GM19035 (cell line): Measurements from ENCODE around the gene SHMT2.

Experiments
- ATAC-seq: cut with Tn5 transposase; IDR thresholded peaks from one replicate; pipeline ENCODE4 v1.9.1; 2021; ENCODE audit not compliant: unreplicated experiment

Gene SHMT2

GRCh38 chr12:57238854-57239554 lies 9.5 kb downstream of the SHMT2 start:
- ATAC-seq = peak; percentile 53

GRCh38 chr12:57239587-57240065 lies 10.1 kb downstream of the SHMT2 start:
- ATAC-seq = no peak

- ATAC-seq = no peak
These were observed 10.8 kb downstream of the SHMT2 start for GRCh38 chr12:57240066-57240921.

DNA sequence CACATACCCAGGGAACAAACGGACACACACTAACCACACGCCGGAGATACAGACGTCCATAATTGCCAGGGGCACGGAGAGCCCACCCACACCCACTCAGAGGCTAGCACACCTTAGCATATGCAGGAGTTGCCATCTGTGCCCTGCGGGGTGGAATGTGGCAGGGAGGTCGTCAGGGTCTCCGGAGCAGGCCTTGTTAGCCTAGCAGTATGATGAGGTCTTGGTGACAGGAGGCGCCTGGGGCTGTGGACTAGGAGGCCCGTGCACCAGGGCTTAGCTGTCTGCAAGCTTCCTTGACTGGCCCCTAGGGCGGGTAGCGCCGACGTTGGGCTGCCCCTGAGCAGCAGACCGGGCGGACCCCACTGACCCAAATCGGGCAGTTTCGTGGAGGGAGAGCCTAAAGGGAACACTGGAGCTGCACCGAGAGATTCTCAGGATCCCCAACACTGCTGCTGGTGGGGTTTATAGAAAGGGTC lies 11.5 kb downstream of the SHMT2 start:
- ATAC-seq = no peak

GRCh38 chr12:57241402-57242310 lies 12.1 kb downstream of the SHMT2 start:
- ATAC-seq = no peak

DNA sequence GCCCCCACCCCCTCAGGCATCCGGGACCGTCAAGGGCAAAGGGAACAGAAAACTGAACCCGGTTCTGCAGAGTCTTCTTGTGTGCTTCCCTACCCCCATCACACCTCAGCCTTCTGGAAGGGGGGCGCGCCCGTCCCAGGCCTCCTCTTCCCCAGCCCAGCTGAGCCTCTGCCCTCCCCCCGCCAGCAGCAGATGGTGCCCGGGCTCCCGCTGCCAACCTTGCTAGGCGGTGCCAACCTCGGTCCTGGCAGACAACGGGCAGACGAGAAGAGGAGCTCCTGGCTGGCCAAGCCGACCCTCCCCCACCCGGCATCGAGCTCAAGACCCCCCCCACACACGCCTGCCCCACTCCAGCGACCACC lies 12.8 kb downstream of the SHMT2 start:
- ATAC-seq = no peak

- ATAC-seq = peak; percentile 42
These were observed 13.4 kb downstream of the SHMT2 start for GRCh38 chr12:57242691-57243454.

DNA sequence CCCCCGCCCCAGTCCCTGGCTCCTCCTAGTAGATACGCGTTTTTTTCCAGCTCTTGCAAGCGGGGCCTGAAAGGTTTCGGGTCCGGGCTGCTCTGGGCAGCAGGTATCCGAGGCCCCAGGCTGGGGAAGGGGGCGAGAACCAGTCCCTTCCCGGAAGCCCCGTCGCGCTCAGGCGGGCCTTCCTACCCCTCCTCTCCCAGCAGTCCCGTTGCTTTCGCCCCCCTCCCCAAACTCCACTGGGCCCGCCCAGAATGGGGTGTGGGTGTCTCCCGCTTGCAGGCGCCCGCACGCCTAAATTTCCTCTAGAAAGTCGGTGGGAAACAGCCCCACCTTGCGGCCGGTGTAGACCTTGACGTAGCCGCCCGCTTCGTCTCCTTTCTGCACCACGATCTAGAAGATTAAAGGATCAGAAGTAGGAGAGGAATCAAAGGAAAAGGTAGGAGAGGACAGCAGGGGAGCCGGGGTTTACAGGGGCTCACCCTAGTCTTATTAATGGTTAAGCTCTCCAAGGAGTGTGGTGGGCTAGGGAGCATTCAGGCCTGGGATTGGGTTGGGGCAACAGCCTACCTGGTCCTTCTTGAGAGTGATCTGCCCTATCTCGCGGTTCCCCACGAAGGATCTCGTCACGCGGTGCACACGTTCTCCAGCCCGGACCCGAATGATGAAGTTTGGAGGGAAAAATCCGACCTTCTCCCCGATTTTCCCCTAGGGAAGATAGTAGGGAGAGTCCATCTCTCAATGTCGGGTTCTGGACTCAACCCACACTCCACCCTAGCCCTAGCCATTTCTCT lies 14.2 kb downstream of the SHMT2 start:
- no peak for ATAC-seq

- no peak for ATAC-seq
These were observed 14.8 kb downstream of the SHMT2 start for GRCh38 chr12:57244312-57244696.

DNA sequence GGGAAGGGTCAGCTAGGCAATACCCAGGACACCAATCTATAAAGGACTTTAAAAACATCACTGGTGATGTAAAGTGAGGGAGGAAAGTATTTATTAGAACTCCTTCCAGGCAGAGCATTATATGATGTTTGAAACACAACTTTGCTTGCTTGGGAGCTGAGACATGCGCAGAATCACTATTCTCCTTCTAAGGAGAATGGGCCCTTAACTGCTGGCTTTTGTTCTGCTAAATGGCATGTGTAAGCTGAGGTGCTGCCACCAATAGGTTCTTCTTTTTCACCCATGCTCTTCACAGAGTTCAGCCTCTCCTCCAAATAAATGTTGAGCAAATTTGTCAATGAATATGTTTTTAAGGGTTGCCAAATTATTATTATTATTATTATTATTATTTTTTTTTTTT lies 17.5 kb downstream of the SHMT2 start:
- ATAC-seq = no peak

- no peak for ATAC-seq
These were observed 19.6 kb downstream of the SHMT2 start for GRCh38 chr12:57248934-57249742.

GRCh38 chr12:57250541-57250940 lies 21.0 kb downstream of the SHMT2 start:
- ATAC-seq = no peak

- ATAC-seq = no peak
These were observed 21.4 kb downstream of the SHMT2 start, which contains the start of gene STAC3 for GRCh38 chr12:57250956-57251355. TSS of gene STAC3 (minus strand) at chr12:57251187. CDS start at chr12:57249636, 1,551 bp downstream.

GRCh38 chr12:57254506-57255280 lies 25.2 kb downstream of the SHMT2 start:
- no peak for ATAC-seq

GRCh38 chr12:57255916-57256315 lies 26.4 kb downstream of the SHMT2 start:
- no peak for ATAC-seq

- no peak for ATAC-seq
These were observed 29.8 kb downstream of the SHMT2 start for GRCh38 chr12:57258977-57259970.

DNA sequence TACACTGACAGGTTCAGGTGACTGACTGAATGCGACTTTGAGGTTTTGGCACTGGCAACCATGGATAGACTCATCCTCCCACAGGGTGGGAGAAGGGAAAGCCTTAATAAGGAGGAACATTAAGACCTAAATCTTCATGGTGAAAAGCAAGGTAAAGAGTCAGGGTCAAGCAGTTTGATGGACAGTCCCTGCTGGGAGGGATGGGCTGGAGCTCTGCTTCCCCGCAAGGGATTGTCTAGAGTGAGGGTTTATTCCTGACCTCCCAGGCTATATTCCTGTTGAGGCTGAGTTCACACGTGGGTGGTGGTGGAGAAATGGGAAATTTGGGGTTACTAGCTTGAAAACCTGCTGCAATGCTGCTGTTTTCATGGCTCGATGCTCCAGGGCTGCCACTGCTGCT lies 30.9 kb downstream of the SHMT2 start:
- ATAC-seq = no peak
